BE2C (cell line): ENCODE results near the gene OSBPL2.

Source experiments
- DNase-seq: peaks from one replicate; pipeline ENCODE4 v3.0.0-alpha.2; 2020
- H3K27me3 ChIP-seq: fragments of 250-450 bp; sonication (Bioruptor Pico); 2 replicates; pipeline ENCODE4 v1.5.1; 2020; ENCODE audit warnings: mild to moderate bottlenecking
- H3K36me3 ChIP-seq: fragments of 250-450 bp; sonication (Bioruptor Pico); 2 replicates; pipeline ENCODE4 v1.5.1; 2020; ENCODE audit warnings: mild to moderate bottlenecking
- H3K4me1 ChIP-seq: fragments of 250-450 bp; sonication (Bioruptor Pico); 2 replicates; pipeline ENCODE4 v1.5.1; 2020
- H3K4me3 ChIP-seq: 2 replicates; pipeline ENCODE4 v1.5.1; 2011; ENCODE audit warnings: low read depth, low read length
- H3K9me3 ChIP-seq: fragments of 250-450 bp; sonication (Bioruptor Pico); 2 replicates; pipeline ENCODE4 v1.5.1; 2020
- TF ChIP-seq, protein P1 (sequence below): IDR thresholded peaks from 2 replicates; pipeline ENCODE4 v1.5.1; 2012; ENCODE audit warnings: mild to moderate bottlenecking, low read depth, low read length

The OSBPL2 gene

DNA sequence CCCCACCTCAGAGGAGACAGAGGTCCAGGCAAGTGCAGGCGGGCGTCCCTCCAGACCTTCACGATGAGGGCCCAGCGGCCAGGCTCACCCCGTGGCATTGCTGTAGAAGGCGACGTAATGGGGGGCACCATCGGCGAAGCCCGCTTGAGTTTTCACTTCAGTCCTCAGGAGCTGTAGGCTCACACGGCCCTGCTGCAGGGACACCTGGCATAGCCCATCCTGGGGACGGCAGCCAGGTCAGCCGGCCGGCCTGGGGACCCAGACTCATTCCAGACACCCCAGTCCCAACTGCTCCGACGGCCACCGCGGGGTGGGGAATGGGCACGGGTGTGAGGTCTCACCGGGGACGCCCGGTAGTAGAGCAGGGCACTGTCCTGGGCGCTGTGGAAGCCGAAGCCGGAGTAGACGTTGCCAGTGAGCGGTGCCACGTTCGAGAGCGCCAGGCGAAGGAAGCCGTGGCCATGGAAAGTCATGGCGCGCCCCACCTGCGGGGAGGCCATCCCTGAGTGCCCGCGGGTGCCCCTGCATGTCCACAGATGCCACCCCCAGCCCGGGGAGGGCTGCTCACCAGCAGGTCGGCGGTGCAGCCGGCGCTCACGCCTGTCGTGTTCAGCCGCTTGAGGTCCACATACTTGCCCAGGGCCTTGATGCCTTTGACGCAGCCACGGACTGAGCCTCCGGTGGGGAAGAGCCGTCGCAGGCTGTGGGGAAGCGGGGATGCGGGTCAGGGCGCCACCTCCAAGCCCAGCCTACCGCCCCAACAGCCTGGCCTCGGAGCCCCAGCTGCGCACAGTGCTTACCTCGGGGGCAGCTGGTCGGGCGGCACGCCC lies 73.7 kb downstream of the OSBPL2 start:
- H3K36me3 ChIP-seq: peaks cover 22% of the 10 kb centered on the region
- no peak overlapping the region for H3K4me3 ChIP-seq
- TF ChIP-seq, protein P1, sequence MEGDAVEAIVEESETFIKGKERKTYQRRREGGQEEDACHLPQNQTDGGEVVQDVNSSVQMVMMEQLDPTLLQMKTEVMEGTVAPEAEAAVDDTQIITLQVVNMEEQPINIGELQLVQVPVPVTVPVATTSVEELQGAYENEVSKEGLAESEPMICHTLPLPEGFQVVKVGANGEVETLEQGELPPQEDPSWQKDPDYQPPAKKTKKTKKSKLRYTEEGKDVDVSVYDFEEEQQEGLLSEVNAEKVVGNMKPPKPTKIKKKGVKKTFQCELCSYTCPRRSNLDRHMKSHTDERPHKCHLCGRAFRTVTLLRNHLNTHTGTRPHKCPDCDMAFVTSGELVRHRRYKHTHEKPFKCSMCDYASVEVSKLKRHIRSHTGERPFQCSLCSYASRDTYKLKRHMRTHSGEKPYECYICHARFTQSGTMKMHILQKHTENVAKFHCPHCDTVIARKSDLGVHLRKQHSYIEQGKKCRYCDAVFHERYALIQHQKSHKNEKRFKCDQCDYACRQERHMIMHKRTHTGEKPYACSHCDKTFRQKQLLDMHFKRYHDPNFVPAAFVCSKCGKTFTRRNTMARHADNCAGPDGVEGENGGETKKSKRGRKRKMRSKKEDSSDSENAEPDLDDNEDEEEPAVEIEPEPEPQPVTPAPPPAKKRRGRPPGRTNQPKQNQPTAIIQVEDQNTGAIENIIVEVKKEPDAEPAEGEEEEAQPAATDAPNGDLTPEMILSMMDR: no peak
- H3K4me1 ChIP-seq: no peaks in the 10 kb centered on the region
- H3K9me3 ChIP-seq: no peaks in the 10 kb centered on the region
- DNase-seq: no peak
- no peaks in the 10 kb centered on the region for H3K27me3 ChIP-seq

DNA sequence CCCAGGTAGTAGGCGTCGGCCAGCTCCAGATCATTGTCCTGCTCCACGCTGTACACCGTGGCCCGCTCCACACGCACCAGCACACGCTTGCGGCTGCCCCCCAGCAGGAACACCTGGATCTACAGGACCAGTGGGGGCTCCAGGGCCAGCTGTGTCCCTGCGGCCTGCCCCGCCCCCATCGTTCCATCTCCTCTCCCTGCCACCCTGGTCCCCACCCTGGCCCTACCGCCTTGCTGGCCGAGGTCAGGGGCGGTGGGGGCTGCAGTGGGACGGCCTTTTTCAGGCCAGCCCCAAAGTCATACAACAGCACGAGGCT lies 74.3 kb downstream of the OSBPL2 start:
- H3K36me3 ChIP-seq: peaks cover 16% of the 10 kb centered on the region
- TF ChIP-seq, protein P1: no peak

DNA sequence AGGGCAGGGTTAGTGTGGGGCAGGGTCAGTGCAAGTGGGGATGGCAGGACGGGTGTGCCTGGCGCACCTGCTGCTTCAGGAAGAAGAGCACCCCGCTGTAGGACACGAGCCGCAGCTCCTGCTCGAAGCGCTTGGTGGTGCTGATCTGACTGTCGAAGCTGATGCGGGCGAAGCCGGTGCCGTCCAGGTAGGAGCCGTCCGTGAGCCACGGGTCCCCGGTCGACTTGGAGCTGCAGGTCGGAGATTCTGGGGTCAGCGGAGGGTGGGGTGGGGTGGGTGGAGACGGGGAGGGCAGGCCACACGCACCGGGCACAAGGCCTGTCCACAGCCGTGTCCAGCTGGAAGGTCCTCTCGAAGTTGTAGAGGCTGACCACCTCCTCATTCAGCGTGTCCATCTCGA lies 74.7 kb downstream of the OSBPL2 start:
- Histone ChIP-seq H3K4me1 (no peaks in the 10 kb centered on the region), H3K36me3 (peaks cover 12% of the 10 kb centered on the region), H3K27me3 (no peaks in the 10 kb centered on the region), H3K9me3 (no peaks in the 10 kb centered on the region), H3K4me3 (no peak overlapping the region)
- DNase-seq: no peak
- TF ChIP-seq, protein P1: no peak

More for the DNA sequence above, 74.3 kb downstream of the OSBPL2 start:
- Histone ChIP-seq H3K4me1 (no peaks in the 10 kb centered on the region), H3K4me3 (no peak overlapping the region), H3K9me3 (no peaks in the 10 kb centered on the region), H3K27me3 (no peaks in the 10 kb centered on the region)
- no peak for DNase-seq

DNA sequence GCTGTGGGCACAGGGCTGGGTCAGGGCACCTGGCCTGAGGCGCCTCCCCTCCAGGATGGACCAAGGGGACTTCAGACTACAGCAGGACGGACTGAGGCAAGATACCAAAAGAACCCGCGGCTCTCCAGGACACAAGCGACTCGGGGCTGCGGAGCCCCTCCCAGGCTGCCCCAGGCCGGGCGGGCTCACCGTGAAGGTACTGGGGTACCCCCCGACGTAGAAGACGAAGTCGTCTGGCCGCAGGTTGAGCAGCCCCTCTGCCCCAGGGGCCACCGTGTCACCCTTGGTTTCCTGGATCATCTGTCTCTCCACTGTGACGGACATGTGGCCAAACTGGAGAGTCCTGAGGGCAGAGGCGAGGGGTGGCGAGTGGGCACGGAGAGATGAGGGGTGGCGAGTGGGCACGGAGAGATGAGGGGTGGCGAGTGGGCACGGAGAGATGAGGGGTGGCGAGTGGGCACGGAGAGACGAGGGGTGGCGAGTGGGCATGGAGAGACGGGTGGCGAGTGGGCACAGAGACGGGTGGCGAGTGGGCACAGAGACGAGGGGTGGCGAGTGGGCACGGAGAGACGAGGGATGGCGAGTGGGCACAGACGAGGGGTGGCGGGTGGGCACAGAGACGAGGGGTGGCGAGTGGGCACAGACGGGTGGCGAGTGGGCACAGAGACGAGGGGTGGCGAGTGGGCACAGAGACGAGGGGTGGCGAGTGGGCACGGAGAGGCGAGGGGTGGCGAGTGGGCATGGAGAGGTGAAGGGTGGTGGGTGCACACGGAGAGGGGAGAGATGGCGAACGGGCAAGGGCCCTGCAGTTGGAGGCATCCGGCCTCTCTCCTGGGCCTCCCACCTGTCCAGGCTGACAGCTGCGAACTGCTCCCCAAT lies 75.4 kb downstream of the OSBPL2 start:
- TF ChIP-seq, protein P1: no peak
- no peaks in the 10 kb centered on the region for H3K4me1 ChIP-seq
- H3K9me3 ChIP-seq: no peaks in the 10 kb centered on the region
- peaks cover 6% of the 10 kb centered on the region for H3K36me3 ChIP-seq
- no peak for DNase-seq
- H3K4me3 ChIP-seq: no peak overlapping the region
- no peaks in the 10 kb centered on the region for H3K27me3 ChIP-seq

DNA sequence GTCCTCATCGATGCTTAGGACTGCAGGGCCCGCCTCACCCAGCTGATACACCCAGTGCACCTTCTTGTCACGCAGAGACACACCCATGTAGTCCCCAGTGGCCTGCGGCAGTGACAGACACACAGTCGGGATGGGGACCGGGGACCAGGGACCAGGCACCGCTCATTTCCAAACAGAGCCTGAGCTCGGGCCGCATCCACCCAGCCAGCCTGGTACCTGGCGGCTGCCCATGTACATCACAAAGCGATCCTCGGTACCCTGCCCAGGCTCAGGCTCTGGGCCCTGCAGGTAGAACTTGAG lies 76.0 kb downstream of the OSBPL2 start:
- DNase-seq: no peak
- Histone ChIP-seq H3K4me3 (no peak overlapping the region), H3K36me3 (no peaks in the 10 kb centered on the region; the same call in 1 of the 2 replicates), H3K4me1 (no peaks in the 10 kb centered on the region), H3K27me3 (no peaks in the 10 kb centered on the region), H3K9me3 (no peaks in the 10 kb centered on the region)
- TF ChIP-seq, protein P1: no peak

DNA sequence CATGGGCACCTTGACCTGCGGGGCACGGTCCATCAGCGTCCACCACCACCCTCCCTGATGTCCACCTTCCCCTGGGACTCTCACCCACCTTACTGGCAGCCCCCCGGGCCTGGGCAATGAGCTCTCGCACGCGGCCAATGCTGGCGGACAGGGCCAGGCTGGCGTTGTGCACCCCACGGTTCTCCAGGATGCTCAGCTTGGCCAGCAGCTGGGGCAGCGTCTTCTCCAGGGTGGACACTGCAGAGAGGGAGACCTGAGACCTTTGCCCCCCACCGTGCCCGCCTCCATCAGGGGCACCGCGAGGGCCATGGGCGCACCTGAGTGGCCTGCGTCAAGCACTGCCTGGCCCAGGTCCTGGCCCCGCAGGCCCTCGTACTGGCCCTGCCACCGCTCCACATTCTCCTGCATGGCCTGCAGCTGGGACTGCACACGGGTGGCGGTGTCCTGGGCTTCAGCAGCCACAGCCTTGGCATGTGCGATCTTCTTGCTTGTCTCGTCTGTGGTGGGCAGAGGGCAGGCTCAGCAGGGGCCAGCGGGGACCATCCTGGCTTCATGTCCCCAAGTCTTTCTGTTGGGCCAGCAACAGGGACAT lies 76.5 kb downstream of the OSBPL2 start:
- H3K4me1 ChIP-seq: no peaks in the 10 kb centered on the region
- H3K36me3 ChIP-seq: no peaks in the 10 kb centered on the region; the same call in 1 of the 2 replicates
- no peak overlapping the region for H3K4me3 ChIP-seq
- H3K27me3 ChIP-seq: no peaks in the 10 kb centered on the region
- TF ChIP-seq, protein P1: no peak
- no peak for DNase-seq
- no peaks in the 10 kb centered on the region for H3K9me3 ChIP-seq
